C4-2B (cell line): ENCODE results near the gene GPR153.

Source experiments
- ZFX ChIP-seq: fragments of 450-650 bp; IDR thresholded peaks from 2 replicates; pipeline ENCODE4 v1.6.1; 2017
- TF ChIP-seq, protein P1 (sequence below): fragments of 450-650 bp; conservative IDR thresholded peaks from 2 replicates; pipeline ENCODE4 v1.5.1; 2017; ENCODE audit warnings: mild to moderate bottlenecking

DNA sequence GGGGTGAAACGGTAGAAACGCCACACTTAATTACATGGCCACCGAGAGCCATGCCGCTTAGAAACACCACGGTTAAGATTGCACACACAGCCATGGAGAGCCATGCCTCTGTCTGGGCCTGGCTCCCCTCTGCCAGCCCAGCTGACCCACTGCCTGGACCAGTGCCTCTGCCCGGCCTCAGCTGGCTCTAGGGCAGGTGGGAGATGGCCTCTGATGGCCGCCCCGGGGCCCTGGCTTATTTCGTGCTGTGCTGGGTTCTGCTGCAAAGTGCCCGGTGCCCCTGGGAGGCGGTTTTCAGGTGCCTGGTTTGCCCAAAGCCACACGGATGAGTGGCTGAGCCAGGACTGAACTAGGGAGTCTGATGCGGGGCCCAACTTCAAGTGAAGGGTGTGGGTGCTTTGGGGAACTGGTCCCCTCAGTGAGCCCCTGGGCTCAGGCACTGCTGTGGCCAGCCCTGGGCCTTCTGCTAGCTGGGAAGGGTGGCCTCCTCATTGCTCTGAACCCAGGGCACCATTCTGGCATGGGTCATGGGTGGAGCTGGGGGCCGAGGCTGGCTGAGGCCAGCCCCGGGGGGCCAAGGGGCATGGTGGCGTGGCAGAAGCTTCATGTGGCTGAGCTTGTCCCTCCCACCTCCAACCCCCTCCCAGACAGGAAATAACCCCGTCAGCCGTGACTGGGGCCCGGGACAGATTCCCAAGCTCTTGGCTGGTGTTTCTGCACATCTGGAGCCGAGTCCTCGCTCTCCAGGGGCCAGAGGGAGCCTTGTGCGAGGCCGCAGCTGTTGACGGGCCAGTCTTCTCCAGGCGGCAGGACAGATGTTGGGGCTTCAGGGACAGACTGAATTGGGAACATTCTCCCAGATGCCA lies 1.9 kb upstream of the GPR153 start:
- TF ChIP-seq, protein P1, sequence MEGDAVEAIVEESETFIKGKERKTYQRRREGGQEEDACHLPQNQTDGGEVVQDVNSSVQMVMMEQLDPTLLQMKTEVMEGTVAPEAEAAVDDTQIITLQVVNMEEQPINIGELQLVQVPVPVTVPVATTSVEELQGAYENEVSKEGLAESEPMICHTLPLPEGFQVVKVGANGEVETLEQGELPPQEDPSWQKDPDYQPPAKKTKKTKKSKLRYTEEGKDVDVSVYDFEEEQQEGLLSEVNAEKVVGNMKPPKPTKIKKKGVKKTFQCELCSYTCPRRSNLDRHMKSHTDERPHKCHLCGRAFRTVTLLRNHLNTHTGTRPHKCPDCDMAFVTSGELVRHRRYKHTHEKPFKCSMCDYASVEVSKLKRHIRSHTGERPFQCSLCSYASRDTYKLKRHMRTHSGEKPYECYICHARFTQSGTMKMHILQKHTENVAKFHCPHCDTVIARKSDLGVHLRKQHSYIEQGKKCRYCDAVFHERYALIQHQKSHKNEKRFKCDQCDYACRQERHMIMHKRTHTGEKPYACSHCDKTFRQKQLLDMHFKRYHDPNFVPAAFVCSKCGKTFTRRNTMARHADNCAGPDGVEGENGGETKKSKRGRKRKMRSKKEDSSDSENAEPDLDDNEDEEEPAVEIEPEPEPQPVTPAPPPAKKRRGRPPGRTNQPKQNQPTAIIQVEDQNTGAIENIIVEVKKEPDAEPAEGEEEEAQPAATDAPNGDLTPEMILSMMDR, result no peak
- no peak for TF ChIP-seq ZFX
